ENCODE results near the gene SFTPA1. TPM values are rescaled to one million over a fixed set of nuclear protein-coding genes. Genes with fewer than 3 reads are reported as not detected.
"Not testable (repeated sequence)": the region's sequence is repeated elsewhere in the genome, so short reads cannot be mapped to it uniquely, and the experiment has no call there.

Gene SFTPA1
- total and polyA plus RNA-seq, 2 of the 13 experiments (the other 11 are each of a cell fraction or from before 2014, with no cell fraction given) = not detected

DNA sequence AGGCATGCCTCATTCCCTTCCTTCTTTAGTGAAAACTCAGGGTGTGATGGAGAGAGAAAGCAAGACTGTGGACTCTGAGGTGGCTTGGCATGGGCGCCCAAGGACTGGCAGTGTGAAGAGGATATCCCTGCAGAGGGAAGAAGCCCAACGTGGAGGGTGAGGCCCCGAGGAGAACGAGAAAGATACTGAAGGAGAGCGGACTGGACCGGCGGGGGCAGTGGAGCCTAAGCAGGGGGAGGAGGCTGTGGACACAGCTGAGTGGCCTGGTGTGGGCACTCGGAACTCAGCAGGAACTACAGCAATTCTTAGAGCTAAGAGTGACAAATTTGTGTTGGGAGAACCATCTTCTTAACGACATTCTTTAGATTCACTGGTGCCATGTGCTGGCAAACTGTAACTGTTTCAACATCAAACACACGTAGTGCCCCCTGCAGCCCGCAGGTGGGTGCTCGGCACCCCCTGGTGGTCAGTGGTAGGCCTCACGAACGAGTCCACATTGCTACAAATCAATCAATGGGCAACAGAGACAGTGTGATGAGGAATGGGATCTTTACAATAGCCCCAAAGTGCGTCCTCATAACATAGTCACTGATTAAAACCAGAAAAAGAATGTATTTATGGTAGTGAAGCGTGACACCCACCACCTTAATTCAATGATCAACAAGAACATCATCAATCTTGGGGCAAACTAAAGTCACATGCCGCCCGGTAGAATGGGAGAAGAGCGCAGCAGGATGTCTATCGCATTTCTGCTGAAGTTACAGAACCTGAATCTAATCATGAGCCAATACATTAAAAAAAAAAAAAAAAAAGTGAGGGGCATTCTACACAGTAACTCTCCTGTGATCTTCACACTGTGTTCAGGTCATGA lies 2.0 kb upstream of the SFTPA1 start (continued):
- TF ChIP-seq, protein P1, sequence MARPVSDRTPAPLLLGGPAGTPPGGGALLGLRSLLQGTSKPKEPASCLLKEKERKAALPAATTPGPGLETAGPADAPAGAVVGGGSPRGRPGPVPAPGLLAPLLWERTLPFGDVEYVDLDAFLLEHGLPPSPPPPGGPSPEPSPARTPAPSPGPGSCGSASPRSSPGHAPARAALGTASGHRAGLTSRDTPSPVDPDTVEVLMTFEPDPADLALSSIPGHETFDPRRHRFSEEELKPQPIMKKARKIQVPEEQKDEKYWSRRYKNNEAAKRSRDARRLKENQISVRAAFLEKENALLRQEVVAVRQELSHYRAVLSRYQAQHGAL (CRISPR knock-in tag; IDR thresholded peaks at IDR 0.05; ENCODE audit: not compliant biosample characterization) = no peak
- no peak for TF ChIP-seq ZNF451 (CRISPR knock-in tag; IDR thresholded peaks at IDR 0.05)
- TF ChIP-seq, protein P2, sequence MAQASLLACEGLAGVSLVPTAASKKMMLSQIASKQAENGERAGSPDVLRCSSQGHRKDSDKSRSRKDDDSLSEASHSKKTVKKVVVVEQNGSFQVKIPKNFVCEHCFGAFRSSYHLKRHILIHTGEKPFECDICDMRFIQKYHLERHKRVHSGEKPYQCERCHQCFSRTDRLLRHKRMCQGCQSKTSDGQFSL (CRISPR knock-in tag; IDR thresholded peaks at IDR 0.05) = no peak
- no peak for TF ChIP-seq HOXA5 (CRISPR knock-in tag; IDR thresholded peaks at IDR 0.05)
- TF ChIP-seq, protein P3, sequence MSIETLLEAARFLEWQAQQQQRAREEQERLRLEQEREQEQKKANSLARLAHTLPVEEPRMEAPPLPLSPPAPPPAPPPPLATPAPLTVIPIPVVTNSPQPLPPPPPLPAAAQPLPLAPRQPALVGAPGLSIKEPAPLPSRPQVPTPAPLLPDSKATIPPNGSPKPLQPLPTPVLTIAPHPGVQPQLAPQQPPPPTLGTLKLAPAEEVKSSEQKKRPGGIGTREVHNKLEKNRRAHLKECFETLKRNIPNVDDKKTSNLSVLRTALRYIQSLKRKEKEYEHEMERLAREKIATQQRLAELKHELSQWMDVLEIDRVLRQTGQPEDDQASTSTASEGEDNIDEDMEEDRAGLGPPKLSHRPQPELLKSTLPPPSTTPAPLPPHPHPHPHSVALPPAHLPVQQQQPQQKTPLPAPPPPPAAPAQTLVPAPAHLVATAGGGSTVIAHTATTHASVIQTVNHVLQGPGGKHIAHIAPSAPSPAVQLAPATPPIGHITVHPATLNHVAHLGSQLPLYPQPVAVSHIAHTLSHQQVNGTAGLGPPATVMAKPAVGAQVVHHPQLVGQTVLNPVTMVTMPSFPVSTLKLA (IDR thresholded peaks at IDR 0.05) = no peak
- TF ChIP-seq MAZ (IDR thresholded peaks at IDR 0.05; ENCODE audit: borderline replicate concordance, low read depth, low read length) = no peak
- TF ChIP-seq MAZ (CRISPR knock-in tag; IDR thresholded peaks at IDR 0.05; ENCODE audit: low read depth) = no peak
- TF ChIP-seq, protein P4, sequence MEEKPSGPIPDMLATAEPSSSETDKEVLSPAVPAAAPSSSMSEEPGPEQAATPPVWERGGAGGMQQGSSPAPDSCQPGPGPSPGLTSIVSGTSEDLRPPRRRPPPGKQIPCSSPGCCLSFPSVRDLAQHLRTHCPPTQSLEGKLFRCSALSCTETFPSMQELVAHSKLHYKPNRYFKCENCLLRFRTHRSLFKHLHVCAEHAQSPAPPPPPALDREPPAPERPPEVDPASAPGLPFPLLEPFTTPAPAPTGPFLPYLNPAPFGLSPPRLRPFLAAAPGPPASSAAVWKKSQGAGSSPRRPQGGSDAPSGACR (CRISPR knock-in tag; IDR thresholded peaks at IDR 0.05) = no peak
- TF ChIP-seq ERF (CRISPR knock-in tag; IDR thresholded peaks at IDR 0.05) = no peak
- TF ChIP-seq GZF1 (CRISPR knock-in tag; IDR thresholded peaks at IDR 0.05) = no peak
- TF ChIP-seq, protein P5, sequence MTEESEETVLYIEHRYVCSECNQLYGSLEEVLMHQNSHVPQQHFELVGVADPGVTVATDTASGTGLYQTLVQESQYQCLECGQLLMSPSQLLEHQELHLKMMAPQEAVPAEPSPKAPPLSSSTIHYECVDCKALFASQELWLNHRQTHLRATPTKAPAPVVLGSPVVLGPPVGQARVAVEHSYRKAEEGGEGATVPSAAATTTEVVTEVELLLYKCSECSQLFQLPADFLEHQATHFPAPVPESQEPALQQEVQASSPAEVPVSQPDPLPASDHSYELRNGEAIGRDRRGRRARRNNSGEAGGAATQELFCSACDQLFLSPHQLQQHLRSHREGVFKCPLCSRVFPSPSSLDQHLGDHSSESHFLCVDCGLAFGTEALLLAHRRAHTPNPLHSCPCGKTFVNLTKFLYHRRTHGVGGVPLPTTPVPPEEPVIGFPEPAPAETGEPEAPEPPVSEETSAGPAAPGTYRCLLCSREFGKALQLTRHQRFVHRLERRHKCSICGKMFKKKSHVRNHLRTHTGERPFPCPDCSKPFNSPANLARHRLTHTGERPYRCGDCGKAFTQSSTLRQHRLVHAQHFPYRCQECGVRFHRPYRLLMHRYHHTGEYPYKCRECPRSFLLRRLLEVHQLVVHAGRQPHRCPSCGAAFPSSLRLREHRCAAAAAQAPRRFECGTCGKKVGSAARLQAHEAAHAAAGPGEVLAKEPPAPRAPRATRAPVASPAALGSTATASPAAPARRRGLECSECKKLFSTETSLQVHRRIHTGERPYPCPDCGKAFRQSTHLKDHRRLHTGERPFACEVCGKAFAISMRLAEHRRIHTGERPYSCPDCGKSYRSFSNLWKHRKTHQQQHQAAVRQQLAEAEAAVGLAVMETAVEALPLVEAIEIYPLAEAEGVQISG (CRISPR knock-in tag; IDR thresholded peaks at IDR 0.05) = no peak

DNA sequence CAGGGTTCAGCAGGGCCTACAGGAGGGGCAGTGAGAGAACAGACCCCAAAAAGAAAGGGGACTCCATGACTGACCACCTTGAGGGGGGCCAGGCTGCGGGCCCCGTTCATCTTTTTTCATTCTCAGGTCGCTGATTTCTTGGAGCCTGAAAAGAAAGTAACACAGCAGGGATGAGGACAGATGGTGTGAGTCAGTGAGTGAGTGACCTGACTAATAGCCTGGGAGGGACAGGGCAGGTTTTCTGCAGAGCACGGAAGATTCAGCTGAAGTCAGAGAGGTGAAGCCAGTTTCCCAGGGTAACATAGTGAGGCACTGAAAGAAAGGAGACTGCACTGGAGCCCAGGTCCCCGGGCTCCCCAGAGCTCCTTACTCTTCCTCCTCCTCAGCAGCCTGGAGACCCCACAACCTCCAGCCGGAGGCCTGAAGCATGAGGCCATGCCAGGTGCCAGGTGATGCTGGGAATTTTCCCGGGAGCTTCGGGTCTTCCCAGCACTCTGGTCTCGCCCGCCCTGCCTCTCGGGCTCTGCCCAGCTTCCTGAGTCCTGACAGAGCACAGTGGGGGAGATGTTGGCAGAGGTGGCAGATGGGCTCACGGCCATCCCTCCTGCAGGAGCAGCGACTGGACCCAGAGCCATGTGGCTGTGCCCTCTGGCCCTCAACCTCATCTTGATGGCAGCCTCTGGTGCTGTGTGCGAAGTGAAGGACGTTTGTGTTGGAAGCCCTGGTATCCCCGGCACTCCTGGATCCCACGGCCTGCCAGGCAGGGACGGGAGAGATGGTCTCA lies 646 bp downstream of the SFTPA1 start:
- H3K27ac ChIP-seq (ENCODE audit: extremely low read length, insufficient read depth, low read length); H3K9ac ChIP-seq (ENCODE audit: insufficient read depth, low read depth, low read length); H3K4me1 ChIP-seq (ENCODE audit: insufficient read depth, low read length); H3K9me3 ChIP-seq (ENCODE audit: low read length); POLR2A ChIA-PET; DNase-seq (ENCODE audit: low spot score); ATAC-seq; H3K4me3 ChIP-seq (replicated peaks in 1 of 3; ENCODE audit: insufficient read depth in 1 of 3, low read depth in 2 of 3, low read length in 3 of 3); H4K20me1 ChIP-seq (ENCODE audit: insufficient read depth, low read length); FAIRE-seq; H3K79me2 ChIP-seq (ENCODE audit: insufficient read depth, low read length); H2AFZ ChIP-seq (ENCODE audit: low read length); in situ Hi-C loops (cut with HindIII; ENCODE audit: extremely low pct_ligation_motif_present, low pct_unique_long_range_greater_than_20kb); BruUV-seq (replicated peaks); intact Hi-C loops (cut with micrococcal nuclease; ENCODE audit: unreplicated experiment); CTCF ChIA-PET (ENCODE audit: low intra/inter-chr PET ratio, low total read pairs); H3K36me3 ChIP-seq (replicated peaks in 1 of 2; ENCODE audit: control insufficient read depth in 1 of 2, insufficient read depth in 2 of 2, low read length in 2 of 2); H3K4me2 ChIP-seq (ENCODE audit: low read depth, low read length): not testable (repeated sequence)
- H3K27me3 ChIP-seq (ENCODE audit: control insufficient read depth in 1 of 2, insufficient read depth in 2 of 2, low read length in 2 of 2) = peaks cover 1 to 20% of the 10 kb centered on the region in 2 experiments; a peak in 2 of 5 replicates
- WGBS (ENCODE audit: low lambda C conversion rate) = 3% methylated on average over 7 of the region's 18 CpGs
